Stimulated activated CD8-positive, alpha-beta memory T cell treated with anti-CD3 and anti-CD28 coated beads, Interleukin-2, amount 100 ng/mL, for 1 hour (primary cell): ENCODE measurements around the gene MUC12.
A peak's percentile ranks its signal among the peaks of the same experiment; 100 is the strongest.
"Not testable (repeated sequence)": the region's sequence is repeated elsewhere in the genome, so short reads cannot be mapped to it uniquely, and the experiment has no call there.

Experiments
- DNase-seq, 2 donors: peaks; one replicate each; pipeline ENCODE4 v3.0.0-alpha.2; 2020; ENCODE audit warnings: low read depth in 2 of 2

MUC12 gene

DNA sequence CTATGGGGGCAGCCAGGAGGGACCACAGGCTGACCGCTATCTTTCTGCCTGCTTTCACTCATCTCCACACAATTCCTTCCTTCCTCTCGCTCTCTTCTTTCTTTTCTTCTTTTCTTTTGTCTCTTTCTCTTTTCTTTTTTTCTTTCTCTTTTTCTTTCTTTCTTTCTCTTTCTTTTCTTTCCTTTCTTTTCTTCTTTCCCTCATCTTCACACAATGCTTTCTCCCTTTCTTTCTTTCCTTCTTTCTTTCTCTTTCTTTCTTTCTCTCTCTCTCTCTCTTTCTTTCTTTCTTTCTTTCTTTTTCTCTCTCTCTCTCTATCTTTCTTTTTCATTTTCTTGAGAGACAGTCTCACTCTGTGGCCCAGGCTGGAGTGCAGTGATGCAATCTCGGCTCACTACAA is 6.8 kb upstream of the MUC12 start:
- DNase-seq: no peak

GRCh38 chr7:100963386-100963785 is 6.0 kb upstream of the MUC12 start:
- DNase-seq: no peak

DNA sequence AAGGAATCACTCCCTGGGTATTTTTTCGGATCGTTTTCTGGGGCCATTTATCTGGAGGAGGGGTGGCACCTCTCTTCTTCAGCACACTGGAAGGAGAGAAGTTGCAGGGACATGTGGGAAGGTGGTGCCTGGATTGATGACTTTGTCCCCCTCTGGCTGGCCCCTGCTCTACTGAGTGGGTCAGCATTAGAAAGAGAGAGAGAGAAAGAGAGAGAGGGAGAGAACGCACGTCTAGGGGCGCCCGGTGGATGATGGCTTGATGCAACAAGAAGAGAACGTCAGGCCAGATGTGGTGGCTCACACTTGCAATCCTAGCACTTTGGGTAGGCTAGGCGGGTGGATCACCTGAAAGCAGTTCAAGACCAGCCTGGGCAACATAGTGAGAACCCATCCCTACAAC is 5.5 kb upstream of the MUC12 start:
- no peak for DNase-seq

GRCh38 chr7:100964630-100965029 is 4.7 kb upstream of the MUC12 start:
- DNase-seq: no peak

GRCh38 chr7:100965045-100965722 is 4.2 kb upstream of the MUC12 start:
- DNase-seq: no peak

- DNase-seq: peak; percentile 41 to 55
These were observed 3.4 kb upstream of the MUC12 start for GRCh38 chr7:100965723-100966541.

DNA sequence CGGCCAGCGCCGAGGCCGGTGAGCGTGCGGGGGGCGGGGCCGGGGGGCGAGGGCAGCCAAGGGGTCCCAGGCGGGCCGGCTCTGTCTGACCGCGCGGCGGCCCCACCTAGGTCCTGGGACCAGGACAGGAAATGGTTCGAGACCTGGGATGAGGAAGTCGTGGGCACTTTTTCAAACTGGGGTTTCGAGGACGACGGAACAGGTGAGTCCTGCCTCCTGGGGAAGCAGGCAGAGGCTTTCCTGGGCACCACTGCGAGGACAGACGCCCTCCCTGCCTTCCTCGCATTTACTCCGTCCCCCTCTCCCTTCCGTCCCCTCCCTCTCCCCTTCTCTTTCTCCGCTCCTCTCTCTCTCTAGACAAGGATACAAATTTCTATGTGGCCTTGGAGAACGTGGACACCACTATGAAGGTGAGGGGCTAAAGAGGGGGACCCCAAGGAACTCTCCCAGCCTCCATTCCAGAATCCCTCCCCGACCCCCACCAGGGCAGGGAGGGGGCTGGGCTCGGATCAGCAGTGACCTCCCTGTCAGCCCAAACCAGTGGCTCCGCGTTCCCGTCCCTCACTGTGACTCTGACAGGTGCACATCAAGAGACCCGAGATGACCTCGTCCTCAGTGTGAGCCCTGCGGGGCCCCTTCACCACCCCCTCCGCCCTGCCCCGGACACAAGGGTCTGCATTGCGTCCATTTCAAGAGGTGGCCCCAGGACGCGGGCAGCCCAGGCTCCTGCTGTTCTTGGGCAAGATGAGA is 2.6 kb upstream of the MUC12 start:
- no peak for DNase-seq

- DNase-seq: no peak
These were observed 2.0 kb upstream of the MUC12 start for GRCh38 chr7:100967292-100967863.

- no peak for DNase-seq
These were observed 1.3 kb upstream of the MUC12 start for GRCh38 chr7:100968031-100968430.

DNA sequence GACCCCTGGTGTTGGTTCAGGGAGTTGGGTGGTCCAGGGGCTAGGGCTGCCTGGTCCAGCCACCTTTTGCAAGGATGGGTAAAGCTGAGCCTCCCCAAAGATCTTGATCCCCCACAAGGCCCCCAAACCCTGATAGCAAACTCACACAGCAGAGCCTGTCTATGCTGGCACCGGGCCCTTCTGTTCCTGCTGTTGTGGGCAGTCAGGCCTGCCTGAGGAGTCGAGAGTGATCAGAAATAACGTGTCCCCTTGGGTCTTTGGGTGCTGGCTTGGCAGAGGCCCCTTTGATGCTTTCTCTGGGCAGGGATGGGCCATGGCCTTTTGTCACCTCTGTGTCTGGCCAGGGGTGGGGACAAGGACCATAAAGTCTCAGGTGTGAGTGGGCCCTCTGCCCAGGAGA is 715 bp upstream of the MUC12 start:
- no peak for DNase-seq

DNA sequence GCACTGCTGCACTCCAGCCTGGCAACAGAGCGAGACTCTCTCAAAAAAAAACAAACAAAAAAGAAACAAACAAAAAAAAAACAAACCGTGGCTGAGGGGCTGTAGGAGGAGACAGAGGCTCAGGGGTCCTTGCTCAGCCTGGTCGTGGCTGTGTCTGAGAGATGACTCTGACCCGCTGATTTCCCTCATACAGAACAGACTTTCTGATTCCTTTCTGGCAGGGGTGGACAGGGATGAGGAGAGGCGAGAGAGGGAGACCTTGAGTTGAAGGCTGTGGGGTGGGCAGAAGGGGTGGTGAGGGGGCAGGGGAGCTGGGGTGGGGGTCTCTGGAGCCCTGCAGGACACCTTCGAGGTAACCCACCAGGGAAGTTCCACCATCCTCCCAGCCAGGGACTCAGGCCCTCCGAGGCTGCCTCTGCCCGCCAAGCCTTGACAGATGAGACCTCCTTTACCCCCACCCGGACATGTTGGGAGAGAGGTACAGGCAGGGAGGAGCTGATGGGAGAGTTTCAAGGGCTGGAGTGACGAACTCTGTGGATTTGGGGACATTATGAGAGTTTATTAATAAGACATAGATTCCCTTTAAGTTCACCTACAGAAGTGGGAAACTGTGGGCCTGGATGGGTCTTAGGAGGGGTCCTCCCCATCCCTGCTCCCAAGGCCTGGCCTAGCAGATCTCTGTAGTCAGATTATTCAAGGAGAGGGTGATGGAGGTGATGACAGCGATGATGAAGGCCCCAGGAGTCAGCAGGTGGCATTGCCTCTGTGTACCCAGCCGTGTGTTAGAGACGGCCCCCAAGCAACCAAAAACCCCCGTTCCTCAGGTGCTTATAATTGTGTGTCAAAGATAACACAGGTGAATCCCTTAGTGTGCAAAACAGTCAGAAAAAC is 2.0 kb downstream of the MUC12 start:
- no peak for DNase-seq

GRCh38 chr7:100972002-100972347 is 2.6 kb downstream of the MUC12 start:
- no peak for DNase-seq

DNA sequence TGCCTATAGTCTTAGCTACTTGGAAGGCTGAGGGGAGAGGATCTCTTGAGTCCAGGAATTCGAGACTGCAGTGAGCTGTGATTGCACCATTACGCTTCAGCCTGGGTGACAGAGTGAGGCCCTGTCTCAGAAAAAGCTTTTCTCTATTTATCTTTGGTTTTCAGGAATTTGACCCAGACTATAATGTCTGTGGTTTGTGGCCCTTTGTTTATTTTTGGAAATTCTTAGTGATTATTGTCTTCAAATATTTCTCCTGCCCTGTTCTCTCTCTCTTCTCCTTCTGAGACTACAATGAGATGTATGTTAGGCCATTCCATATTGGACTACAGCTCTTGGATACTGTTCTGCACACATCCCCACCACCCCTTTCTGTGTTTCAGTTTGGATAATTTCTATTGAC is 4.7 kb downstream of the MUC12 start:
- no peak for DNase-seq

- no peak for DNase-seq
These were observed 6.0 kb downstream of the MUC12 start for GRCh38 chr7:100975371-100975821.

GRCh38 chr7:100978300-100978699 is 8.9 kb downstream of the MUC12 start:
- no peak for DNase-seq

GRCh38 chr7:100983451-100984187 is 14.3 kb downstream of the MUC12 start:
- DNase-seq: no peak

GRCh38 chr7:100984241-100984918 is 15.0 kb downstream of the MUC12 start:
- DNase-seq: not testable (repeated sequence)

GRCh38 chr7:100985033-100985797 is 15.8 kb downstream of the MUC12 start:
- DNase-seq: not testable (repeated sequence)

DNA sequence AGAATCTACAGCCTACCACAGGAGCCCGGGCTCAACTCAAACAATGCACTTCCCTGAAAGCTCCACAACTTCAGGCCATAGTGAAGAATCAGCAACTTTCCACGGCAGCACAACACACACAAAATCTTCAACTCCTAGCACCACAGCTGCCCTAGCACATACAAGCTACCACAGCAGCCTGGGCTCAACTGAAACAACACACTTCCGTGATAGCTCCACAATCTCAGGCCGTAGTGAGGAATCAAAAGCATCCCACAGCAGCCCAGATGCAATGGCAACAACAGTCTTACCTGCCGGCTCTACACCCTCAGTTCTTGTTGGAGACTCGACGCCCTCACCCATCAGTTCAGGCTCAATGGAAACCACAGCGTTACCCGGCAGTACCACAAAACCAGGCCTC is 22.3 kb downstream of the MUC12 start:
- DNase-seq: no peak
